Muscle of back (tissue), 11 donors: ENCODE results near the gene CWC27. TPM values are rescaled to one million over a fixed set of nuclear protein-coding genes. Genes with fewer than 3 reads are reported as not detected.
"Not testable (repeated sequence)": the region's sequence is repeated elsewhere in the genome, so short reads cannot be mapped to it uniquely, and the experiment has no call there.

Experiments used
- DNase-seq, 3 donors: peaks; one replicate each; pipeline versions ENCODE4 v3.0.0 to v3.0.0-alpha.2; 2013
- polyA plus RNA-seq, 10 donors: library from polyadenylated mRNA; unstranded; fragments of 120-200 nt; gene quantifications; one replicate each; pipeline ENCODE4 v1.2.1, GENCODE V29; 2013; ENCODE audit not compliant: insufficient read length in 10 of 10

CWC27 gene
- polyA plus RNA-seq, 10 donors = 20.8 to 27.6 (median 24.6) TPM

- DNase-seq = no peak
Observed at GRCh38 chr5:64786372-64786771, 17.6 kb downstream of the CWC27 start.

- no peak for DNase-seq
Observed at GRCh38 chr5:64788156-64788555, 19.4 kb downstream of the CWC27 start.

GRCh38 chr5:64789457-64789856 is 20.7 kb downstream of the CWC27 start:
- no peak for DNase-seq

GRCh38 chr5:64790210-64790609 is 21.5 kb downstream of the CWC27 start:
- no peak for DNase-seq

- DNase-seq = no peak
Observed at GRCh38 chr5:64792469-64792868, 23.7 kb downstream of the CWC27 start.

GRCh38 chr5:64794053-64794770 is 25.5 kb downstream of the CWC27 start:
- no peak for DNase-seq

GRCh38 chr5:64796301-64796700 is 27.6 kb downstream of the CWC27 start:
- no peak for DNase-seq

- peak in 1 of 3 donors; percentile 2 for DNase-seq
Observed at GRCh38 chr5:64800926-64801325, 32.2 kb downstream of the CWC27 start.

GRCh38 chr5:64806537-64806936 is 37.8 kb downstream of the CWC27 start:
- DNase-seq = no peak

- no peak for DNase-seq
Observed at GRCh38 chr5:64807520-64807919, 38.8 kb downstream of the CWC27 start.

- DNase-seq = peak; percentile 47 to 72 (median 49)
Observed at GRCh38 chr5:64811050-64811640, 42.4 kb downstream of the CWC27 start.

- no peak for DNase-seq
Observed at GRCh38 chr5:64814073-64814472, 45.3 kb downstream of the CWC27 start.

GRCh38 chr5:64818245-64818644 is 49.5 kb downstream of the CWC27 start:
- no peak for DNase-seq

GRCh38 chr5:64819345-64819744 is 50.6 kb downstream of the CWC27 start:
- DNase-seq = not testable (repeated sequence)

- no peak for DNase-seq
Observed at GRCh38 chr5:64822320-64822719, 53.6 kb downstream of the CWC27 start.

- DNase-seq = no peak
Observed at GRCh38 chr5:64826541-64826940, 57.8 kb downstream of the CWC27 start.

GRCh38 chr5:64827703-64828102 is 59.0 kb downstream of the CWC27 start:
- no peak for DNase-seq

- not testable (repeated sequence) for DNase-seq
Observed at GRCh38 chr5:64830650-64831049, 61.9 kb downstream of the CWC27 start.

- DNase-seq = no peak
Observed at GRCh38 chr5:64831996-64832395, 63.3 kb downstream of the CWC27 start.

GRCh38 chr5:64834037-64834436 is 65.3 kb downstream of the CWC27 start:
- DNase-seq = no peak

- no peak for DNase-seq
Observed at GRCh38 chr5:64834611-64835010, 65.9 kb downstream of the CWC27 start.

GRCh38 chr5:64835266-64835665 is 66.5 kb downstream of the CWC27 start:
- no peak for DNase-seq

- no peak for DNase-seq
Observed at GRCh38 chr5:64836190-64836755, 67.5 kb downstream of the CWC27 start.
